ENCODE measurements around the gene NFIA. TPM values are rescaled to one million over a fixed set of nuclear protein-coding genes. Genes with fewer than 3 reads are reported as not detected.

Gene NFIA
- total and polyA plus RNA-seq, 9 of the 15 experiments (the other 6 are each of a cell fraction or from before 2014, with no cell fraction given) = 5.3 to 24.9 (median 9.8) TPM

- H3K79me2 ChIP-seq (ENCODE audit: control insufficient read depth, insufficient read depth, low read length) = no peaks in the 10 kb centered on the region
- peaks cover 0 to 5% of the 10 kb centered on the region in 2 experiments; a peak in 3 of 5 replicates for H3K4me1 ChIP-seq (replicated peaks in 1 of 2; ENCODE audit: control insufficient read depth in 2 of 2, insufficient read depth in 2 of 2, low read length in 2 of 2)
- 100% methylated on average over 1 of the region's 1 CpG for WGBS (ENCODE audit: insufficient coverage, low coverage, missing lambda C conversion rate)
- ChIA-PET CTCF (ENCODE audit: low intra/inter-chr PET ratio) (no interaction called here), POLR2A (interaction anchor here (0.6 kb wide), 1 partner anchor 19 kb away, joined by 3 read pairs; no protein-coding TSS in a partner anchor)
- intact Hi-C loops (cut with micrococcal nuclease) (no loop called here), in situ Hi-C loops (cut with MboI) (no loop called here)
- no peak overlapping the region for H3K9ac ChIP-seq (ENCODE audit: insufficient read depth in 1 of 2, low read depth in 2 of 2, low read length in 2 of 2)
- H3K4me3 ChIP-seq = no peak overlapping the region
- ATAC-seq (no peak), DNase-seq (ENCODE audit: extremely low read depth in 1 of 4, low spot score in 3 of 4) (no peak), FAIRE-seq (no peak)
- H3K9me3 ChIP-seq (replicated peaks; ENCODE audit: control insufficient read depth, insufficient read depth, low read depth, low read length) = no peaks in the 10 kb centered on the region
- H2AFZ ChIP-seq (ENCODE audit: low read depth, low read length) = no peak overlapping the region
- H3K4me2 ChIP-seq (ENCODE audit: insufficient read depth, low read length) = no peak overlapping the region
- H3K27ac ChIP-seq (ENCODE audit: extremely low read depth, low read depth, low read length) = no peak overlapping the region
- H3K9me1 ChIP-seq (ENCODE audit: control insufficient read depth, insufficient read depth, low read length) = no peaks in the 10 kb centered on the region
- BruUV-seq (replicated peaks) = no TSS peak
- no peaks in the 10 kb centered on the region for H4K20me1 ChIP-seq (replicated peaks; ENCODE audit: control insufficient read depth, insufficient read depth, low read length)
- TF ChIP-seq CAMTA2 (CRISPR knock-in tag; conservative IDR thresholded peaks at IDR 0.05) (no peak), SMAD3 (CRISPR knock-in tag; conservative IDR thresholded peaks at IDR 0.05) (no peak), HNRNPUL1 (IDR thresholded peaks at IDR 0.05; ENCODE audit: low read length) (no peak), FOXA3 (CRISPR knock-in tag; conservative IDR thresholded peaks at IDR 0.05 in 1 of 2, IDR thresholded peaks at IDR 0.05 in 1 of 2) (no peak), MBD1 (CRISPR knock-in tag; IDR thresholded peaks at IDR 0.05) (no peak), NR2C2 (CRISPR knock-in tag; IDR thresholded peaks at IDR 0.05) (no peak), NR2C2 (tag; IDR thresholded peaks at IDR 0.05) (no peak), RBM34 (IDR thresholded peaks at IDR 0.05; ENCODE audit: borderline replicate concordance, insufficient read depth, low read length) (no peak), ZNF780A (CRISPR knock-in tag; IDR thresholded peaks at IDR 0.05) (no peak), UBTF (IDR thresholded peaks at IDR 0.05; ENCODE audit: borderline replicate concordance in 1 of 2, low read depth in 2 of 2, low read length in 2 of 2) (no peak)
- H3K36me3 ChIP-seq (ENCODE audit: control insufficient read depth, insufficient read depth, low read length) = peaks cover 9% of the 10 kb centered on the region; the same call in 1 of the 3 replicates
- no peaks in the 10 kb centered on the region for H3K27me3 ChIP-seq (ENCODE audit: control insufficient read depth in 2 of 2, insufficient read depth in 2 of 2, low read length in 2 of 2)
These were observed 291.8 kb downstream of the NFIA start for GRCh38 chr1:61374156-61374555.
